ENCODE results near the gene ZNF213. TPM values are rescaled to one million over a fixed set of nuclear protein-coding genes. Genes with fewer than 3 reads are reported as not detected.
"Not testable (repeated sequence)": the region's sequence is repeated elsewhere in the genome, so short reads cannot be mapped to it uniquely, and the experiment has no call there.

ZNF213 gene
- polyA plus RNA-seq, 1 donor from 2014 or later, result 5.1 TPM

GRCh38 chr16:3138823-3139426, 4.1 kb downstream of the ZNF213 start:
- H2AFZ ChIP-seq (ENCODE audit: low read depth, low read length), result no peak overlapping the region
- H3F3A ChIP-seq (ENCODE audit: insufficient read depth, low read length, poor library complexity, severe bottlenecking), result no peaks in the 10 kb centered on the region
- H4K20me1 ChIP-seq (ENCODE audit: insufficient read depth), result no peaks in the 10 kb centered on the region
- TF ChIP-seq EP300 (conservative IDR thresholded peaks at IDR 0.05; ENCODE audit: poor library complexity, severe bottlenecking), result no peak
- TF ChIP-seq, protein P1, sequence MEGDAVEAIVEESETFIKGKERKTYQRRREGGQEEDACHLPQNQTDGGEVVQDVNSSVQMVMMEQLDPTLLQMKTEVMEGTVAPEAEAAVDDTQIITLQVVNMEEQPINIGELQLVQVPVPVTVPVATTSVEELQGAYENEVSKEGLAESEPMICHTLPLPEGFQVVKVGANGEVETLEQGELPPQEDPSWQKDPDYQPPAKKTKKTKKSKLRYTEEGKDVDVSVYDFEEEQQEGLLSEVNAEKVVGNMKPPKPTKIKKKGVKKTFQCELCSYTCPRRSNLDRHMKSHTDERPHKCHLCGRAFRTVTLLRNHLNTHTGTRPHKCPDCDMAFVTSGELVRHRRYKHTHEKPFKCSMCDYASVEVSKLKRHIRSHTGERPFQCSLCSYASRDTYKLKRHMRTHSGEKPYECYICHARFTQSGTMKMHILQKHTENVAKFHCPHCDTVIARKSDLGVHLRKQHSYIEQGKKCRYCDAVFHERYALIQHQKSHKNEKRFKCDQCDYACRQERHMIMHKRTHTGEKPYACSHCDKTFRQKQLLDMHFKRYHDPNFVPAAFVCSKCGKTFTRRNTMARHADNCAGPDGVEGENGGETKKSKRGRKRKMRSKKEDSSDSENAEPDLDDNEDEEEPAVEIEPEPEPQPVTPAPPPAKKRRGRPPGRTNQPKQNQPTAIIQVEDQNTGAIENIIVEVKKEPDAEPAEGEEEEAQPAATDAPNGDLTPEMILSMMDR (IDR thresholded peaks at IDR 0.05; ENCODE audit: poor library complexity, severe bottlenecking), result no peak
- no peak for TF ChIP-seq POLR2AphosphoS5 (IDR thresholded peaks at IDR 0.05)
- no peak for TF ChIP-seq TAF1 (IDR thresholded peaks at IDR 0.05; ENCODE audit: low read depth)
- no peak for TF ChIP-seq EZH2 (IDR thresholded peaks at IDR 0.05; ENCODE audit: borderline replicate concordance, insufficient read depth, low read length, poor library complexity, severe bottlenecking)
- TF ChIP-seq SMC3 (conservative IDR thresholded peaks at IDR 0.05; ENCODE audit: poor library complexity), result no peak
- TF ChIP-seq RAD21 (conservative IDR thresholded peaks at IDR 0.05), result no peak
- TF ChIP-seq, protein P2, sequence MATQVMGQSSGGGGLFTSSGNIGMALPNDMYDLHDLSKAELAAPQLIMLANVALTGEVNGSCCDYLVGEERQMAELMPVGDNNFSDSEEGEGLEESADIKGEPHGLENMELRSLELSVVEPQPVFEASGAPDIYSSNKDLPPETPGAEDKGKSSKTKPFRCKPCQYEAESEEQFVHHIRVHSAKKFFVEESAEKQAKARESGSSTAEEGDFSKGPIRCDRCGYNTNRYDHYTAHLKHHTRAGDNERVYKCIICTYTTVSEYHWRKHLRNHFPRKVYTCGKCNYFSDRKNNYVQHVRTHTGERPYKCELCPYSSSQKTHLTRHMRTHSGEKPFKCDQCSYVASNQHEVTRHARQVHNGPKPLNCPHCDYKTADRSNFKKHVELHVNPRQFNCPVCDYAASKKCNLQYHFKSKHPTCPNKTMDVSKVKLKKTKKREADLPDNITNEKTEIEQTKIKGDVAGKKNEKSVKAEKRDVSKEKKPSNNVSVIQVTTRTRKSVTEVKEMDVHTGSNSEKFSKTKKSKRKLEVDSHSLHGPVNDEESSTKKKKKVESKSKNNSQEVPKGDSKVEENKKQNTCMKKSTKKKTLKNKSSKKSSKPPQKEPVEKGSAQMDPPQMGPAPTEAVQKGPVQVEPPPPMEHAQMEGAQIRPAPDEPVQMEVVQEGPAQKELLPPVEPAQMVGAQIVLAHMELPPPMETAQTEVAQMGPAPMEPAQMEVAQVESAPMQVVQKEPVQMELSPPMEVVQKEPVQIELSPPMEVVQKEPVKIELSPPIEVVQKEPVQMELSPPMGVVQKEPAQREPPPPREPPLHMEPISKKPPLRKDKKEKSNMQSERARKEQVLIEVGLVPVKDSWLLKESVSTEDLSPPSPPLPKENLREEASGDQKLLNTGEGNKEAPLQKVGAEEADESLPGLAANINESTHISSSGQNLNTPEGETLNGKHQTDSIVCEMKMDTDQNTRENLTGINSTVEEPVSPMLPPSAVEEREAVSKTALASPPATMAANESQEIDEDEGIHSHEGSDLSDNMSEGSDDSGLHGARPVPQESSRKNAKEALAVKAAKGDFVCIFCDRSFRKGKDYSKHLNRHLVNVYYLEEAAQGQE (IDR thresholded peaks at IDR 0.05; ENCODE audit: borderline replicate concordance), result no peak
- no peak for TF ChIP-seq MXI1 (conservative IDR thresholded peaks at IDR 0.05; ENCODE audit: poor library complexity, severe bottlenecking)
- no peaks in the 10 kb centered on the region for H3K9me3 ChIP-seq (ENCODE audit: low read length)
- H3K36me3 ChIP-seq (ENCODE audit: insufficient read depth, low read length), result no peaks in the 10 kb centered on the region
- H3K27ac ChIP-seq (ENCODE audit: low read length), result no peak overlapping the region
- peaks cover 18% of the 10 kb centered on the region for H3K79me2 ChIP-seq (replicated peaks; ENCODE audit: insufficient read depth, low read length)
- no peaks in the 10 kb centered on the region for H3K9me2 ChIP-seq (ENCODE audit: insufficient read depth, low read length)
- no peak overlapping the region for H3K4me2 ChIP-seq (ENCODE audit: low read length)
- no peak overlapping the region for H3K4me3 ChIP-seq (ENCODE audit: low read length)
- H3K9ac ChIP-seq (ENCODE audit: low read length), result no peak overlapping the region
- no peaks in the 10 kb centered on the region for H3K27me3 ChIP-seq (ENCODE audit: insufficient read depth, low read depth, low read length)

- not testable (repeated sequence) for H3K9me3 ChIP-seq (ENCODE audit: low read length); H4K20me1 ChIP-seq (ENCODE audit: insufficient read depth); H3K4me2 ChIP-seq (ENCODE audit: low read length); H3F3A ChIP-seq (ENCODE audit: insufficient read depth, low read length, poor library complexity, severe bottlenecking); H3K27me3 ChIP-seq (ENCODE audit: insufficient read depth, low read depth, low read length); H3K9me2 ChIP-seq (ENCODE audit: insufficient read depth, low read length); H2AFZ ChIP-seq (ENCODE audit: low read depth, low read length); H3K36me3 ChIP-seq (ENCODE audit: insufficient read depth, low read length); H3K4me3 ChIP-seq (ENCODE audit: low read length); H3K9ac ChIP-seq (ENCODE audit: low read length); H3K27ac ChIP-seq (ENCODE audit: low read length)
- H3K79me2 ChIP-seq (replicated peaks; ENCODE audit: insufficient read depth, low read length), result peaks cover 12% of the 10 kb centered on the region
Measured at GRCh38 chr16:3139561-3139960, 4.7 kb downstream of the ZNF213 start.
